ENCODE data around the gene PDSS1.

DNA sequence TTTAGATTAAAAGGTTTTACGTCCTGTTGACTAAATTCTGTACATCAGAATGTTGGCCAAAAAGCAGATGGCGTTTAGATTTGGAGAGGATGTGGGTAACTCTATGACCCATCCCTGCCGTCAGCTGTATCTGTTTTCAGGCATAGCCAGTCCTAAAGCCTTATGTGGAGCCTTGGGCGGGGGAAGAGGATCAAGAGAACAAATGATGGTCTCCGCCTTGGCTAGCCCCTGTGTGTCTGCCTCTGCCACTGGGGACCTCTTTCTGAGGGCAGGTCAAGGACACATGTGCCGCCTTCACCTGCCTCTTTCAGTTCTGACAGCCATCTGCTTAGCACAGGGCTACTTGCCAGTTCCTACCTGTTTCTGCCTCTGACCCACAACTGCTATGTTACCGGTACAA, 24.1 kb downstream of the PDSS1 start:
- no peak for TF ChIP-seq CTCF (IDR thresholded peaks at IDR 0.05; ENCODE audit: low read depth, low read length)
- no peak for TF ChIP-seq EZH2phosphoT487 (IDR thresholded peaks at IDR 0.05; ENCODE audit: low read depth)
